GM21367 (cell line): Measurements from ENCODE around the gene GOLT1B.
"Not testable (repeated sequence)": the region's sequence is repeated elsewhere in the genome, so short reads cannot be mapped to it uniquely, and the experiment has no call there.

Experiments
- ATAC-seq: cut with Tn5 transposase; IDR thresholded peaks from one replicate; pipeline ENCODE4 v1.9.1; 2021; ENCODE audit not compliant: unreplicated experiment

The GOLT1B gene

GRCh38 chr12:21501258-21502163 lies at the start of gene GOLT1B, which contains the start of gene RECQL:
TSS of gene GOLT1B (plus strand) at chr12:21501789. CDS start at chr12:21501924, 135 bp downstream.
TSS of gene RECQL (minus strand) at chr12:21501635. CDS start at chr12:21499570, 2,065 bp downstream.
- peak; percentile 98 for ATAC-seq

- ATAC-seq: no peak
Measured at GRCh38 chr12:21453312-21453852, 48.2 kb upstream of the GOLT1B start.

GRCh38 chr12:21456291-21456780 lies 45.3 kb upstream of the GOLT1B start:
- no peak for ATAC-seq

GRCh38 chr12:21459474-21459873 lies 42.1 kb upstream of the GOLT1B start:
- no peak for ATAC-seq

- not testable (repeated sequence) for ATAC-seq
Measured at GRCh38 chr12:21467334-21467733, 34.3 kb upstream of the GOLT1B start.

- ATAC-seq: no peak
Measured at GRCh38 chr12:21471294-21471693, 30.3 kb upstream of the GOLT1B start.

GRCh38 chr12:21472197-21472823 lies 29.3 kb upstream of the GOLT1B start:
- no peak for ATAC-seq

GRCh38 chr12:21475552-21475951 lies 26.0 kb upstream of the GOLT1B start:
- ATAC-seq: no peak

GRCh38 chr12:21476949-21477348 lies 24.6 kb upstream of the GOLT1B start:
- no peak for ATAC-seq

GRCh38 chr12:21478756-21479455 lies 22.7 kb upstream of the GOLT1B start:
- ATAC-seq: no peak

GRCh38 chr12:21483531-21483930 lies 18.1 kb upstream of the GOLT1B start:
- ATAC-seq: no peak

- no peak for ATAC-seq
Measured at GRCh38 chr12:21485998-21486397, 15.6 kb upstream of the GOLT1B start.

- no peak for ATAC-seq
Measured at GRCh38 chr12:21499765-21500164, 1.8 kb upstream of the GOLT1B start.

GRCh38 chr12:21500786-21501257 lies 767 bp upstream of the GOLT1B start:
- peak; percentile 2 for ATAC-seq

- peak; percentile 0 for ATAC-seq
Measured at GRCh38 chr12:21502164-21502496, 541 bp downstream of the GOLT1B start.

- no peak for ATAC-seq
Measured at GRCh38 chr12:21502872-21503271, 1.3 kb downstream of the GOLT1B start.

GRCh38 chr12:21505888-21506287 lies 4.3 kb downstream of the GOLT1B start:
- ATAC-seq: no peak

- no peak for ATAC-seq
Measured at GRCh38 chr12:21507849-21508248, 6.3 kb downstream of the GOLT1B start.

- ATAC-seq: peak; percentile 91
Measured at GRCh38 chr12:21509768-21510167, 8.2 kb downstream of the GOLT1B start.

- ATAC-seq: no peak
Measured at GRCh38 chr12:21516281-21516680, 14.7 kb downstream of the GOLT1B start.

GRCh38 chr12:21518451-21518850 lies 16.9 kb downstream of the GOLT1B start:
- ATAC-seq: no peak
